Cardiac muscle cell (in vitro differentiated cells and primary cell): ENCODE results near the gene EPHA6. TPM values are rescaled to one million over a fixed set of nuclear protein-coding genes. Genes with fewer than 3 reads are reported as not detected.

ENCODE experiments used
- DNase-seq, 2 donors: peaks; one replicate each; pipeline versions ENCODE4 v3.0.0 to v3.0.0-alpha.2; 2010 to 2017; ENCODE audit warnings: low read depth in 1 of 2, low spot score in 1 of 2
- H3K27ac ChIP-seq: fragments of 200-600 bp; sonication (generic); 2 replicates; pipeline ENCODE4 v1.5.1; 2016
- H3K27me3 ChIP-seq: fragments of 200-600 bp; sonication (generic); 2 replicates; pipeline ENCODE4 v1.6.0; 2016; ENCODE audit warnings: control low read depth
- H3K36me3 ChIP-seq: fragments of 200-600 bp; sonication (generic); 2 replicates; pipeline ENCODE4 v1.5.1; 2016; ENCODE audit warnings: control low read depth
- H3K4me1 ChIP-seq: fragments of 200-600 bp; sonication (generic); 2 replicates; pipeline ENCODE4 v1.8.1; 2017; ENCODE audit warnings: low read depth, mild to moderate bottlenecking, mixed run types
- H3K4me3 ChIP-seq: fragments of 200-600 bp; sonication (generic); 2 replicates; pipeline ENCODE4 v1.5.1; 2016; ENCODE audit warnings: mild to moderate bottlenecking
- H3K9me3 ChIP-seq: fragments of 200-600 bp; sonication (generic); 2 replicates; pipeline ENCODE4 v1.5.1; 2017; ENCODE audit warnings: low read depth, mild to moderate bottlenecking, control low read depth
- polyA plus RNA-seq: library from polyadenylated mRNA; unstranded; fragments of >200 nt; fragmentation: Nextera tagmentation; extraction: Ambion mirVana; gene quantifications from 2 replicates; pipeline ENCODE4 v1.2.1, GENCODE V29; 2016
- total RNA-seq: library from RNA; depleted of rRNA; stranded (reverse); fragments of >200 nt; gene quantifications from 2 replicates; pipeline ENCODE4 v1.2.3, GENCODE V29; 2016
- TF ChIP-seq, protein P1 (sequence below): IDR thresholded peaks from 2 replicates; pipeline ENCODE4 v1.5.1; 2012; ENCODE audit warnings: low read depth, mild to moderate bottlenecking, low read length

EPHA6 gene
- total and polyA plus RNA-seq, 2 experiments from 2014 or later: 0.15 TPM; not detected in 1

DNA sequence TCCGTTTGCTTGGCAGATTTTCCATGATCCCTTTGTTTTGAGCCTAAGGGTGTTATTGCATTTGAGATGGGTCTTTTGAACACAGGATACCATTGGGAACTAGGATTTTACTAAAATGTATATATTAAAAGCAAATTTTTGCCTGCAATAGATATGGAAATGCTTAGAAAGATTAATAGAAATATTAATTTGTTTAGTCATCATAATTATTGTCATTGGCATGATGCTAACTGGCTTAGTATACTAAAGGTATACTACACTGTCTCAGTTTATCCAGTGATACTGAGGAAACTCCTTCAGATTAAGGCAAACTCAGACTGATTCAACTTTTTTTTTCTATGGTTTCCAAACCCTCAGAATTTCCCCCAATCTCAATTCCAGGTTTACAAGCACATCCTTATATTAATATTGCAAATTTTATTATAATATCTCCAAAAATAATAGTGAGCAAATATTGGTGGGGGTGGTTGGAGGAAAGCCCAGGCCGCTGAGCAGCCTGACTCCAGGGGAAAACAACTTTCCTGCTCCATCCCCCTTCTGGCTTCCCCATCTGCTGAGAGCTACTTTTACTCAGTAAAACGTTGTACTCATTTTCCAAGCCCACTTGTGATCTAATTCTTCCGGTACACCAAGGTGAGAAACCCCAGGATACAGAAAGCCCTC is 291.7 kb downstream of the EPHA6 start:
- TF ChIP-seq, protein P1, sequence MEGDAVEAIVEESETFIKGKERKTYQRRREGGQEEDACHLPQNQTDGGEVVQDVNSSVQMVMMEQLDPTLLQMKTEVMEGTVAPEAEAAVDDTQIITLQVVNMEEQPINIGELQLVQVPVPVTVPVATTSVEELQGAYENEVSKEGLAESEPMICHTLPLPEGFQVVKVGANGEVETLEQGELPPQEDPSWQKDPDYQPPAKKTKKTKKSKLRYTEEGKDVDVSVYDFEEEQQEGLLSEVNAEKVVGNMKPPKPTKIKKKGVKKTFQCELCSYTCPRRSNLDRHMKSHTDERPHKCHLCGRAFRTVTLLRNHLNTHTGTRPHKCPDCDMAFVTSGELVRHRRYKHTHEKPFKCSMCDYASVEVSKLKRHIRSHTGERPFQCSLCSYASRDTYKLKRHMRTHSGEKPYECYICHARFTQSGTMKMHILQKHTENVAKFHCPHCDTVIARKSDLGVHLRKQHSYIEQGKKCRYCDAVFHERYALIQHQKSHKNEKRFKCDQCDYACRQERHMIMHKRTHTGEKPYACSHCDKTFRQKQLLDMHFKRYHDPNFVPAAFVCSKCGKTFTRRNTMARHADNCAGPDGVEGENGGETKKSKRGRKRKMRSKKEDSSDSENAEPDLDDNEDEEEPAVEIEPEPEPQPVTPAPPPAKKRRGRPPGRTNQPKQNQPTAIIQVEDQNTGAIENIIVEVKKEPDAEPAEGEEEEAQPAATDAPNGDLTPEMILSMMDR: no peak
- Histone ChIP-seq H3K27ac (no peak overlapping the region), H3K4me3 (no peak overlapping the region), H3K4me1 (no peaks in the 10 kb centered on the region), H3K36me3 (no peaks in the 10 kb centered on the region), H3K27me3 (no peaks in the 10 kb centered on the region), H3K9me3 (no peaks in the 10 kb centered on the region)
- no peak for DNase-seq

DNA sequence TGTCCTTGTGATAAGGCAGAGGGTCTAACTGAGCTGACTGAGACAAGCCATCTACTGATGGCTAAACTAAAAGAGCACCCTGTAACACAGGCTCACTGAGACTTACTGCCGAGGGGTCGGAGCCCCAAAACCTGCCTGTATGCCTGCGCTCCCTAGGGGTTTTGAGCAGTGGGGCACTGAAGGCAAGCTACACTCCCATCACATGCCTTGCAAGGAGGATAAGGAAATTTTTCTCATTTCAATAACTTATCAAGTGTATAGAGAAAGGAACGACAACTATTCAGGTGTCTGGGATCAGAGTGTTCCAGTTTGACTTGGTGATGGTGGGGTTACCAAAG is 292.2 kb downstream of the EPHA6 start:
- H3K4me1 ChIP-seq: no peaks in the 10 kb centered on the region
- H3K36me3 ChIP-seq: no peaks in the 10 kb centered on the region

DNA sequence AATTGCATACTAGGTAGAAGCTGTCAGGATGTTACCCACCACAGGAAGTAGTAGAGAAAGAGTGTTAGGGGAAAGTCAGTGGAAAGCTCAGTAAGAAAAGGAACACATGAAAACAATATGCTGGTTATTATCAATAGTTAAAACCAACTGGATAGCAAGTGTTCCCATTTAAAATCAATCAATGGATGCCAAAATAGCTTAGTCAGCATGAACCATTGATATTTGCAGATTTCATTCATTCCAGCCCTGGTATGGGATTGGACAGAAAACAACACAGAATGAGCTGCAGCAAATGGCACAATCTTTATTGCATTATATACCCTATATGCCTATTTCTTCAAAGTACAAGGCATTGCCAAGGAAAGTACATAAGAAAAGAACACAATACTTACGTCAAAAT is 293.7 kb downstream of the EPHA6 start:
- Histone ChIP-seq H3K36me3 (no peaks in the 10 kb centered on the region), H3K27me3 (no peaks in the 10 kb centered on the region), H3K4me3 (no peak overlapping the region), H3K27ac (no peak overlapping the region), H3K4me1 (no peaks in the 10 kb centered on the region), H3K9me3 (no peaks in the 10 kb centered on the region)
- TF ChIP-seq, protein P1: no peak
- DNase-seq: no peak

More for the DNA sequence above, 292.2 kb downstream of the EPHA6 start:
- no peaks in the 10 kb centered on the region for H3K27me3 ChIP-seq
- DNase-seq: no peak
- H3K27ac ChIP-seq: no peak overlapping the region
- TF ChIP-seq, protein P1: no peak
- H3K9me3 ChIP-seq: no peaks in the 10 kb centered on the region
- H3K4me3 ChIP-seq: no peak overlapping the region

DNA sequence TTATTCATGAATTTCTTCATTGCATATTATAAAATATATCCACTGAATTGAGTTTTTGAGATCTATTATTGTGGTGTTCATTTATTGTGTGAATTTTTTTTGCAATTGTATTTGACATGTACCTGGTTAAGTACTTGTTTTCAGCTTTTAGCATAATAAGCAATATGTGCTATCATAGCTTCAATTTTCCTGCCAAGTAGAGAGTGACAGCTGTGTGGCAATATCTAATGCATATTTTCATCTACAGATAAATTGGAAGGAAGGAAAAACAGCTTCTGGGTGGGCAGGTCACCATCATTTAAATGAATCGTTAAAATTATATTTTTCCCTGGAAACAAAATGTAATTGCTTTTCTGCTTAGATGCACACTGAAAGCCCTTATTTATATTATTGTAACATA is 296.9 kb downstream of the EPHA6 start:
- Histone ChIP-seq H3K27me3 (no peaks in the 10 kb centered on the region), H3K36me3 (no peaks in the 10 kb centered on the region), H3K9me3 (no peaks in the 10 kb centered on the region), H3K27ac (no peak overlapping the region), H3K4me1 (no peaks in the 10 kb centered on the region), H3K4me3 (no peak overlapping the region)
- TF ChIP-seq, protein P1: no peak
- DNase-seq: no peak

DNA sequence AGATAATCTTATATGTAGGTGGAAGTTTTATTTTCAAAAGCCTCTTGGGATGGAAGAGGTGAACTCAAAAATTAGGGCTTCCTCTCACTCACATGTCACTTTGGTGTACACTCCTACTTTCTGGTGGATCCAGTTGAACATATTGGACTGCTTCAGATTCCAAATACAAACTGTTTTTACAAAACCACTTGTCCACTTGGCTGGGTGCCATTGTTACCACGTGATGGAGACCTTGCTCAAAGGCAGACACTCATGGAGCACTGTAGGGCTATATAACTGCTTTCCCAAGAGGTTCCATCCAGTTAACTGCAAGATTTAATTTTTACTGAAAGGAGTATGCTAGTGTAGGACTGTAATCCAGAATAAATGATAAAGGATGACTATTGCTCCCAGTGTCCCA is 307.0 kb downstream of the EPHA6 start:
- Histone ChIP-seq H3K4me1 (no peaks in the 10 kb centered on the region), H3K9me3 (no peaks in the 10 kb centered on the region), H3K4me3 (no peak overlapping the region), H3K27me3 (no peaks in the 10 kb centered on the region), H3K27ac (no peak overlapping the region), H3K36me3 (no peaks in the 10 kb centered on the region)
- TF ChIP-seq, protein P1: no peak
- DNase-seq: no peak
